Nucleus accumbens (tissue), 56 donors: ENCODE results near the gene ANO9.
"Not testable (repeated sequence)": the region's sequence is repeated elsewhere in the genome, so short reads cannot be mapped to it uniquely, and the experiment has no call there.

Source experiments
- DNase-seq, 56 donors: peaks; one replicate each; lab custom pipeline; 2025; lab: John Stamatoyannopoulos, UW

The ANO9 gene

DNA sequence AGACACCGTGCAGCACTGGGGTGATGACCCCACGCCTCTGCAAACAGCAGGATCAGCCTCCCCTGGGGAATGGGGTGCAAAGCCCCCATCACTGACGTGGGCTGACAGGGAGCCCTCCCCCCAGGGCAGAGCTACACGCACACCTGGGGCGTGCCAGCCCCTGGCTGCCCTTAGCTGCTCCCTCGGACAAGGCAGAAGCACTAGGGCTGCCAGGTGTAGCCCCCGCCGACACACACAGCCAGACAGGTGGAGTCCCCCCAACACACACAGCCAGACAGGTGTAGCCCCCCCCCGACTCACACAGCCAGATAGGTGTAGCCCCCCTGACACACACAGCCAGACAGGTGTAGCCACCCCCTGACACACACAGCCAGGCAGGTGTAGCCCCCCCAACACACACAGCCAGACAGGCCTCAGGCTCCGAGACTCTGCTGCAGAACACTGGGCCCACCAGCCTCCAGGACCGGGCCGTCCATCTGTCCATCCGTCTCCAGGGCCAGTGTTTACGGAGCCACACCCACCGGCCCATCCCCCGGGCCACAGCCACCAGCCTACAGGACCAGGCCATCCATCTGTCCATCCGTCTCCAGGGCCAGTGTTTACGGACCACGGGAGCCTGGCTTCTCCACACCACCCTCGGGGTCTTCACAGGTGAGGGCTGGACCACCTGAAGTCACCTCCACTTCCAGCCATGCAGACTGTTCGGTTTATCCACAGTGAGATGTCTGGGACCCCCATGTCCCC lies 3.5 kb downstream of the ANO9 start:
- DNase-seq: no peak

GRCh38 chr11:437228-437870 lies 4.5 kb downstream of the ANO9 start:
- DNase-seq: no peak

- DNase-seq: not testable (repeated sequence)
These were observed 6.6 kb downstream of the ANO9 start for GRCh38 chr11:434999-435740.

- DNase-seq: no peak
These were observed 7.3 kb downstream of the ANO9 start for GRCh38 chr11:434496-434895.

DNA sequence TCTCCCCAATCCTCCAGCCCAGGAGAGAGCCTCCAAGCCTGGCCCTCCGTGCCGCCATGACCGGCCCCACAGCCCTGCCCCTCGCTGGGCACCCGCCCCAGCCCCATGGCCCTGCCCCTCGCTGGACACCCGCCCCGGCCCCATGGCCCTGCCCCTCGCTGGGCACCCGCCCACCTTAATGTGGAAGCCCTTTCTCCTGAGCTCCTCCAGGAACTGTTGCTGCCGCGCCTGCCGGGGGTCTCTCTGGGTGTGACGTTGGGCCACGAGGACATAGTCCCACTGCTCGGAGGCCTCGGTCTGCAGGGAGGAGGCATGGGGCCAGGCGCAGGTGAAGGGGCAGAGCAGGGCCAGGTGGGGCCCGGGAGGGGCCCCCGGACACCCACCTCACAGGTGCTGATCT lies 8.2 kb downstream of the ANO9 start:
- DNase-seq: no peak

GRCh38 chr11:433111-433510 lies 8.7 kb downstream of the ANO9 start:
- no peak for DNase-seq

DNA sequence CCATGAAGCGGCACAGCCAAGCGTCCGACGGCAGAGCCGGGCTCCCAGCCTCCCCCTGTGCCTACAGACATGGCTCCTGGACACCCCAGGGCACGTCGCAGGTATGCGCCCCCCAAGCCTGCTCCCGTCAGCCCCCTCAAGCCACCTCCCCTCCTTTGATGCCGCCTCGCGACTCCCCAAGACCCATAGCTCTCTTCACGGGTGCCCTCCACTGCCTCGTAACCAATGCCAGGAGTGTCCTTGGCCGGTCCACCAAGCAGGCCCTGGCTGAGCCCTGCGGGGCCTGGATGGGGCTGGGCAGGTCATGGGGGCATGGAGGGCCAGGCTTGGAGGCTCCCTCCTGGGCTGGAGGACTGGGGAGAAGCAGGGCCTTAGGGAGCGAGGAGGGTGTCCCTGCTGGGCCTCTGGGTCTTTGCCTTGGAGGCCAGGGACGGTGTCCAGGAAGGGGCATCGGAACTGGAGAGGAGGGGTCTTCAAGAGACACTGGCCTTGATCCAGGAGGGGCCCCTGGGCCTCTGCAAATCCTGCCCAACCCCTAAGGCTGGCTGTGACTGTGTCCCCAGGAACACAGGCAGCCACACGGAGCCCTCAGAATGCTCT lies 9.2 kb downstream of the ANO9 start:
- DNase-seq: no peak

- no peak for DNase-seq
These were observed 9.9 kb downstream of the ANO9 start for GRCh38 chr11:431921-432320.

GRCh38 chr11:429931-430456 lies 11.8 kb downstream of the ANO9 start:
- no peak for DNase-seq

DNA sequence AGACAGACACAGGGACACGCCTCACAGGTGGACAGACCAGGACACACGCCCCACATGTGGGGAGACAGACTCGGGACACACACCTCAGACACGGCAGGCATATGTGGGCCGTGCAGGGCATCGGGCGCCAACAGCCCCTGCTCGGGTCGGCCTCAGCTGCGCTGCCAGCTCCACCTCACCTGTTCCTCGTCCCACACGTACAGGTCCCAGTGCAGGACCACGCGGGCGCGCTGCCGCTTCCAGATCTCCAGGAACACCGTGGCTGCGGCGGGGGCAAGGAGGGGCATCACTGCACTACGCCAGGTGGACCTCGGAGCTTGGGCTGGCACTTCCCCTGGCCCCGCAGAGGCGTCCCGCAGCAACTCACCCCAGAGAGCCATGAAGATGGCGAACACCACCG lies 12.4 kb downstream of the ANO9 start:
- no peak for DNase-seq

DNA sequence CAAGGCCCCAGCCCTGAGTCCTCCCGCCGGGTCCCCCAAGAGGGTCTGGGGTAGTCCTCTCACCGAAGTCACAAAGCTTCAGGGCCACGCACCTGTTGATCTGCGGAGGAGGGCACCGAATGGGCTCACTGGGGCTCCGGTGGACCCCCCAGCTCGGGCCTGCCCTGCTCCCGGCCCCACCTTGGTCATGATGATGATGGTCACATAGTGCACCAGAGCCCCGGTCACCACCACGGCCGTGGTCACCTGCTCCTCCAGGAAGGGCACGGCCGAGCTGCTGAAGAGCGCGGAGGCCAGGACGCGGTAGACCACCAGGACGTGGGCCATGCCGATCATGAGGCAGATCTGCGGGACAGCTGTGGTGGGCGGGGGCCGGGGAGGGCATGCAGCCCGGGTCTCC lies 13.5 kb downstream of the ANO9 start:
- no peak for DNase-seq

DNA sequence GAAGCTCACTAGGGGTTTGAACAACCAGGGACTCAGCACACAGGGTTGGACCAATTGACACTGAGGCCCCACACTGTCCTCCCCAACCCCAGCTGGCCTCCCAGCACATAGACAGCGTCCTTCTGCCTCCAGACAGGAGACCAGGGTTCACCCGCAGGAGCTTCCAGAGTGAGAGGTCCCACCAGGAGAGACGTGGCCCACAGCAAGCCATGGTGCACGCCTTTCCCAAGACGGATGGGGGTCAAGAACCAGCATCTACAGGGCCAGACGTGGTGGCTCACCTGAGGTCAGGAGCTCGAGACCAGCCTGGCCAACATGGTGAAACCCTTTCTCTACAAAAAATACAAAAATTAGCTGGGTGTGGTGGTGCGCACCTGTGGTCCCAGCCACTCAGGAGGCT lies 15.0 kb downstream of the ANO9 start:
- DNase-seq: no peak

DNA sequence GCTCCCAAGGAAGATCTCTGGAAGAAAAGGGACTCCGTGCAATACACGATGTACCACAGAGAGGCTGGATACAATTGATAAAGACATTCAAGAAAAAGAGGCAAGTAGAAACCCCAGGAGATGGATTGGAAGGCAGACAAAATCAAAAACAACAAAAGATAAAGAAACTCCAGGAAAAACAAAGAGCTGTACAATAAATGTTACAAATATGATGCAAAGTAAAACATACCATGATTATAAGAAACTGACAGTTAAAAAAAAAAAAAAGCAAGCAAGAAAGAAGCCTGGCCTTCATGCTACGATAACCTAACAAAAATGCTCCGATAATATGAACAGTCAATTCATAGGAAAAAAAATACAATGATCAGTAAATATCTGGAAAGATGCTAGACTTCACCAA lies 16.5 kb downstream of the ANO9 start:
- no peak for DNase-seq

DNA sequence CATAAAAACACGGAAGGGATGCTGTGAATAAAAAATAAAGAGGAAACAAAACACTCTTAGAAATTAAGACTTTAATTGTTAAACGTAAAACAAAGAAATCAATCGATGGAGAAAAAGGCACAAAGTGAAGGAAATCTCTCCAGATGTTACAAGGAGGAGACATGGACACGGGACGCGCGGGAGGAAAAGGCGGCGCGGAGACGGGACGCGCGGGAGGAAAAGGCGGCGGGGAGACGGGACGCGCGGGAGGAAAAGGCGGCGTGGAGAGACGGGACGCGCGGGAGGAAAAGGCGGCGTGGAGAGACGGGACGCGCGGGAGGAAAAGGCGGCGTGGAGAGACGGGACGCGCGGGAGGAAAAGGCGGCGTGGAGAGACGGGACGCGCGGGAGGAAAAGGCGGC lies 17.0 kb downstream of the ANO9 start:
- DNase-seq: not testable (repeated sequence)

- no peak for DNase-seq
These were observed 17.6 kb downstream of the ANO9 start for GRCh38 chr11:424232-424631.

- DNase-seq: no peak
These were observed 19.6 kb downstream of the ANO9 start for GRCh38 chr11:422249-422656.

DNA sequence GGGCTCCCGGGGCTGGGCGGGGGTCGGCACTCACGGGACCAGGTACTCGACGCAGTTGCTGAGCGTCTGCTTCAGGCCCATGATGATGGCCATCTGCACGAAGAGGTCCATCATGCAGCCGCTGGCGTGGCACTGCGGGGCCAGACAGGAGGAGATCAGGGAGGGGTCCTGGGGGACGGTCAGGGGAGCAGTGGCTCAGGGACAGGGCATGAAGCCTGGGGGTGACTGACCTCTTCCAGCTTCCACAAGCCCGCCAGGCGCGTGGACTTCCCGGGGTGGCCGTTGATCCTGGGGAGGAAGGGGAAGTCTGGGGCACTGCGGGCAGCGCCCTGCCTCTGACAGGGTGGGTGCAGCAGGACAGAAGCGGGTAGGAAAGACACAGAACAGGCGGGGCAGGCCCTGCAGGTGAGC lies 20.9 kb downstream of the ANO9 start:
- DNase-seq: no peak

DNA sequence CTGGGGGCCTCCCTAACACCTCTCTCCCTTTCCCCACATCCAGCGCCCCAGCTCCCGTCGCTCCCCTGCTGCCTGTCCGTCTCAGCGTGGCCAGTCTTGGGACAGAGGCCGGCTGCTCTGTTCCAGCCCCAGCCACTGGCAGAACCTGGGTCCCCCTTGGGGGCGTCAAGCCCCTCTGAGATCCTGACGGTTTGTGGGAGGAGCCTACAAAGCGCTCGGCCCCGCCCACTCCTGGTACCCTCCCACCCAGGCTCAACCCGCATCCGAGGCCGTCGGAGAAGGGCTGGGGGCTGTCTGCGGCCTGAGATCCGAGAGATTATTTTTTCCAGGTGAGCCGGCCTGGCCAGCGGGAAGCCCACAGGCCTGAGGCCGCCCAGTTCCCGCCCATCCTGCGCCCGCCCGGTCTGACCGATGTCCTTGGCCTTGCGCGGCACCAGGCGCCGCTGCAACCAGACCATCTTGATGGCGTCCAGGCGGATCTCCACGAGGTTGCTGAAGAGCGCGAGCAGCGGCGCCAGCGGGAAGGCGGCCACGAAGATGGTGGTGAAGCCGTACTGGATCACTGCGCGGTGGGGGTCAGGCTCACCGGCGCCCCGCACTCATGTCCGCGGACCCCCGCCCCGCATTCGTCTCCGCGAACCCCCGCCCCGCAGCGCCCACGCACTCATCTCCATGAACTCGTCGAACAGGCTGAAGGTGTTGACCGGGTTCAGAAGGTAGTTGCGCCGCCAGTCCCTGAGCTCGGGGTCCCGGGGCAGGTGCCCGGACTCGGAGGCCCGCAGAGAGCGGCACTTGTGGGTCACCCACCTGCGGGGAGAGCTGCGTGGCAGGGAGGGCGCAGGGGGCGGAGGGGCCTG lies 21.5 kb downstream of the ANO9 start:
- DNase-seq: no peak

DNA sequence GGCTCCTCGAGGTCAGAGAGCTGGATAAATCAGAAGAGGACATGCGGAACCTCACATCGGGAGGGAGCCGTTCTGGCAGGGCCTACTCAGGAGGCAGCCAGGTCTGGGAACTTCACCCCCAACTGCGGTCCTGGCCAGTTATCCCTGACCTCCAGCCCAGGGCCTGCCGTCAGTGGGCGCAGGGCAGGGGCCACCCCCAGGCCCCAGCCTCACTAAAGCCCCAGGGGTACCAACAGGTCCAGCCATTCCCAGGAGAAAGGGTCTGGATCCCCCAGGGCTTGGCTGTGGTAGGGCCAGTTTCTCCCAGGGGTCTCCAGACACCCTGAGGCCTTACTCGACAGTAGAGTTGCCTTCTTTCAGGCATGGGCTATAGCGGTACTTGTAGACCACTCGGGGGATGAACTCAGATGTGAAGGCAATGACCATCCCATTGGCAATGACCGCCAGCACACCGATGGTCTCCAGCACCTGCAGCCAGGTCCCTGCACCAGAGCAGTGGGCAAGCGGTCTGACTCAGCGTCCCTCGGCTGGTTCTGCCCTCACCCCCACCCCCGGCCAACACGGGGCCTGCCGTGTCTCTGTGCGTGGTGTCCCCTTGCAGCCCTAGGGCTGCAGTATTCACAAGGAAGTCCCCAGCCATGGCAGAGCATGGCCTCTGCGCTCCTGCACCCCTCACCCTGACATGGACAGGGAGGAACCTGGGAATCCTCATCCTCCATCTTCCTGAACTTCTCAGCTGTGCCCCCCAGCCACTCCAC lies 22.4 kb downstream of the ANO9 start:
- no peak for DNase-seq
